GM19397 (cell line): ENCODE data around the gene CADM1.

Source experiments
- ATAC-seq: cut with Tn5 transposase; IDR thresholded peaks from one replicate; pipeline ENCODE4 v1.9.1; 2021; ENCODE audit warnings: mild to moderate bottlenecking, moderate library complexity; ENCODE audit not compliant: unreplicated experiment

Gene CADM1

DNA sequence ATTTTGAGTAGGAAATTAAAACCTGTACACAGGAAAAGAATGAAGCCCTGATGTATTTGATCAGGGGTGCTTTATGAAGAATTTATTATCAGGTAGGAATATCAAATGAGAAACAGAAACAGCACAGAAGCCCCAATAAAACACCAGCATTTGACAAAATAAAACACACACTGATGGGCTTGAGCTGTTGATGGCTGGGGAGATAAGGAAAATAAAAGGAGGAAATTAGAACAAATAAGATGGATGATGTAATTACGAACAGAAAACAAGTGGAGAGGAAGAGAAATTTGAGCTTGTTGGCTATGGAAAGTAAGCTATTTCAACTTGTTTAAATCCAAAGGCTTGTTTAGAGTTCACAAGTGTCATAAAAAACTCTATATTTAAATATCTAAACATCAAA is 213.7 kb downstream of the CADM1 start:
- no peak for ATAC-seq

DNA sequence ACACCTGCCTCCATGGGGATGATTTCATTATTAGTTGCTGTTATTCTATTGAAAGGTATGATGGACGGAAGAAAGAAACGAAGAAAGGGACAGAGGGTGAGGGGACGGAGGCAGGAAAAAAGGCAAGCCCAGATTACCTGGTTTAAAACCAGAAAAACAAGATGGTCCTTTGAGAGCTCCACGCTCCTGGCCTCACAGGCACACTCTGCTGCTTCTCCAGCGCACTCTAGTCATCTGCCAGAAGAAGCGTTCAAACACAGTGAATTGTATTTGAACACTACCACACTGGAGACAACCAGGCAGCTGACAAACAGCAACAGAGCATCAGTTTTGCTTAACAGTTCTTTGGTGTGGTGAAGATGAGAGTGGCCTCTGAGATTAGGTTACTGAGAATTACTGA is 216.9 kb downstream of the CADM1 start:
- ATAC-seq, result no peak

DNA sequence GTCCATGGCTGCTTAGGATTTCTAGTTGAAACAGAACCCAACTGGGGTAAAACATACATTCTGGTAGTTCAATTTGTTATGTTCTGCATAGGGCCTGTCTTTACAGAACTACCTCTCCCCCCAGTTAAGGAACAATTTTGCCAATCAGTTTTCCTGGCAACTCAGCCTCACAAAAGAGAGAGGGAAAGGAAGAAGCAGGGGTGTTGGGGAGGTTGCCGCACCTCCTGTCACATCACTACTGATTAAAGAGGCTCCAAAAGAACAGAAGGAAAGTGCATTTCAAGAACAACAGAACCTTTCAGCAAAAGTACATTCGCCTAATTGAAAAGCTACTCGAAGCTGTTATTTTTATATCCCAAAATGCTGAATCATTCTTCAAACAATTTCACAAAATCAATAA is 217.6 kb downstream of the CADM1 start:
- ATAC-seq, result no peak

DNA sequence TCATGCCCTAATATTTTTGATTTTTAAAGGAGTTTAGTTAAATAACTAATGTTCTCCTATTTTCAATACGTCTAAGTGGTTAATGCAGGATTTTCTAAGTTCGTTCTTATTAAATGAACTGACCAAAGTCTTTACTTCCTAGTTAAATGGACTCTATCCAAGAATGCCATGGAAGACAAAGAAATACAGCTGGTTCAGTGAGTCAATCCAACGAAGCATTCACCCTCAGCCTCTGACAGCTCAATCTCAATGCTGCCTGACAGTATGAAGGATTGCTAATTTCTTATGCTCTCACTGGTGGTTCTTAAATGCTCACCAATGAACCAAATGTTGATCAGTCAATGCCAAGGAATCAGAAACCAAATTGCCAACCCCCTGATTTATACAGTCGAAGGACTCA is 219.4 kb downstream of the CADM1 start:
- ATAC-seq, result no peak

DNA sequence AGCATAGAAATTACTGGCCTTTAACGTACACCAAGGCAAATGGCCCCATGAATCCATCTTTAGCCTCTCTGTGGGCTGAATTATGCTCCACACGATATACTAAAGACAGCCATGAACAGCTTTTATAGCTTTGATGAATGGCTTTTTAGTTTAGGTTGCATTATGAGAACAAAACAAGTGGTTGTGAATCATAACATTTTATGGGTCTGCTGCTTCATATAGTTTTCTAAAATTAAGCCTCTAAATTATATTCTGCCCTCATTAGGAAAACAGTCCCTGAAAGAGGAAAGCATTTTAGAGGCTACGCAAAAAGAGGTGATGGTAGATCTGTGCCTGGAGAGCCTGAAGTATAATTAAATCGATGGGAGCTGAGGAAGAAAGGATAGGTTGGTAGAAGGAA is 221.3 kb downstream of the CADM1 start:
- ATAC-seq, result no peak

DNA sequence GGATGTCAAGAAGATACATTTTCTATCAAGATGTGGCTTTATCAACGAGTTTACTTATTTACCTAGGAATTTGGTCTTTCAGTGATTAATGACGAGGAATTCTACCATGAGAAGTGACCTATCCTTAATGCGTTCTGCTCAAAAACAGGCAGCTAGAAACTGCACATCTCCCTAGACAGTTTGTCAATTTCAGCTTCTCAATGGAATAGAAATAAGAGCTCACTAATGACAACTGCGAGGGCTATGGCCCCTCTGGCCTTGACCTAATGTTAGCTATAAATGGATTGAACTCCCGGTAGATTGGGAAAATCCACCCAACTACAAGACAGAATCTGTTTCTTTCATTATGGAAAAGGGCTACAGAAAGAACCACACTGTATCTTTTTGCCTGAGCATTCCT is 223.4 kb downstream of the CADM1 start:
- ATAC-seq, result no peak

DNA sequence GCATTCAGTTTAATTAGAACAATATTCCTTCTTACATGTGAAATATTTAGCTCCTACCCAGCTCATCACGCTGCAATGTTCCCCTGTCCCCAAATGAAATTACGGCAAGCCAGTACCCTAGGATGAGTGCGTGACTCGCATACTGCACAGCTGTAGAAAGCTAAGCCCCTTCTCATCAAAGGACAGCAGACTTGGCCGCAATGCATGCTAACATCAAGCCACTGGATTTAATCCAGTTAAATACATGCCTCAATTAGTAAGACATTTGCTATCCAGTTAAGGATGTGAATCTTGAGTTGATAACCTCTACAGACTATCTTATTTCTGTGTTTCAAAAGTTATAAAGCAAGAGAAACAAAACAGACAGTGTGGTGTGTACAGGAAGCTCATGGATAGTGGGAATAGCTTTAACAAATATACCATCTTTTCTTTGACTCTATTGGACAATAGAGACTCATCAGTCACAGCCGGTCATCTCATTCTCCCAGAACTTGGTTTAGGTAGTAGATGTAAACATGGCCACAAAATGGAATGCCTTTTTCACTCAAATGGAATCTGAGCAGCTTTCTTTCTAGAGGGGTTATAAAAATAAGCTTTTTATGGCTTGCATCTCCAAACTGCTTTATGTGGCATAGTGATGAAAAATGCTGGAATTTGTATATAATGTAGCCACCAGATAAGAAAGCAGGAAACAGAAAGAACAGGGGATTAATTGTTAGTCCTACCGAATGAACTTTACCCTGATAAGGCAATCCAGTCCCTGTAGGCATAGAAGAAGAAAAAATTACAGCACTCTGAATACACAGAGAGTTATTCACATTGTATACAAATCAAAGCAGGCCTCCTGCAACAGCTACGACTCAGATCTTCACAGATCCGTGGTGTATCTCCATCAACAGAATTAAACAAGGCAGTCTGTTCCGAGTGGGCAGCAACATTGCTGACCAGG is 224.1 kb downstream of the CADM1 start:
- no peak for ATAC-seq

DNA sequence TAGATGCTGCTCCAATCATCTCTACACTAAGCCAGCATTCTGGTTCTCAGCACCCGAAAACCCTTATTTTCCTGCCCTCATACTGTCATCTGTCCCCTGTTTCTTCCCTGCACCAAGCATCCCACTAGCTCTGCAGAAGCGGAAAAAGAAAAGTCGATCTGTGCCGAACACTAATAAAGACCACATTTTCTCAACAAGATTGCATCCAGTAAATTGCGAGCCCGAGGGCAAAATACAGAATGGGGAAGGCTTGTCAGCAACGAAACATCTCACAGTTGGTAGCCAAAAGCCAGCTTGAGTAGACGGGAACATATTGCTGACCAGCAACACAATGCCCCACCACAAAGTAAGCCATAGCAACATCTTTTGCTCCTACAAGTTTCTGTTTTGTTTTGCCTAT is 227.4 kb downstream of the CADM1 start:
- no peak for ATAC-seq

DNA sequence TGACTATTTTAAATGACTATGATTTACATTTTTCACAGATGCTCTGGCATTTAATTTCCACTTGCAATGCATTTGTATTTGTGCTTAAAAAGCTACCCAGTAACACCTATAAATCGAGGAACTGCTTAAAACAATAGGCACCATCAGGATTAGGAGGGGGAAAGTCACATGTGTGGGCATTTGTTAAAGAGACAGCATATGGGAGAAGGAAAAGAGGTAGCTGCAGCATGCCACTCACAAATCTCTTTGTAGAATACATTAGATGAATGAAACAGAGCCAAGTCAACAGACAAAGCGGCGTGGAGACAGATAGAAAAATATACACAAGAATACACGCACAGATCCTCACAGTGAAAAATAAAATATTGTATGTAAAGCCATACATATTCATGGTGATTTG is 228.0 kb downstream of the CADM1 start:
- no peak for ATAC-seq

DNA sequence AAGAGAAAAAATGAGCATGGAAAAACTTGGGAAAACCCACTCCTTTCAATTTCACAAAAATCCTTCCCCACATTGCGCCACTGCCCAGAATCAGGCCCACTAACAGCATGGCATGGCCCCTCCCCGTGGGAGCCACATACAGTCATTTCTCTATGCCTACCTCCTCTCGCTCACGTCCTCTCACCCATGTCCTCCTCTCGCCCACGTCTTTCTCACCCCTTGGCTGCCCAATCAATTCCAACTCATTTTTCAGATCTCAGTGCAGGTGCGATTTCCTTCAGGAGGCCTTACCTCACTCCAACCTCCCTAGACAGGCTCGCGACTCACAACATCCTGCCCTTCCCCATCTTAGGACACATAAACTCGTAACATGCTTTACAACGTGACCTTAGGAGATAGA is 229.2 kb downstream of the CADM1 start:
- no peak for ATAC-seq

DNA sequence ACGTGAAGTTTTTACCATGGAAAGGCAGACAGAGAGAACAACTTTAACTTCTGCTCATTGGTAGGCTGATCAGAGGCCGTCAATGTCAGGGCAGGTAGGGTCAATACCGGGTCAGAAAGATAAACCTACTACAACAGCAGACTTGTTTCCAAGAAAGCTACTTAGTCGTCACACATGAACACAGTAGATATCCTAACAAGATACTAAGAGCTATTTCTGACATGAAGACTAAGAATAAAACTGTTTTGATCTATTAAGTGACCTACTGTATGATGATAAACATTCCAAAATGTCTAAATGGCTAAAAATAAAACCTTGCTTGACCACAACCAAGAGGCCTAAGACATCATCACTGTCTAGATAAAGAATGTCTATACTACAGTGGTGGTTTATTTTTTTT is 231.3 kb downstream of the CADM1 start:
- ATAC-seq, result no peak

DNA sequence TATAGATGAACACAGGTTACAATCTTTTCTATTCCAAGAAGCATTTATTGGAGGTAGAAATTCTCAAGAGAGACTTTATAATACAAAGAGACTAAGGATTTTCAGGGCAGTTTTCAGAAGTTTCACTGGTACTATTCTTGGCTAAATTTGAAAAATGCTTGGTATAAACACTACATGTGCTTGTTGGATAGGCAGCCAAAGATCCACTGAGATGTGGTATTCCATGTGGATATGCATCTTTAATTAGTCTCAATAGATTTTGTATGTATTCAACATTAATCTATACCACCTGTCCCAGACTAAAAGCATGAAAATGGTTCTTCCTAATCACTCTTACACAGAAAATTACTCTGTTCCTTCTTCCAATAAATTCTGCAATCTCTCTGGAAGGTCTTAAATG is 232.6 kb downstream of the CADM1 start:
- no peak for ATAC-seq

DNA sequence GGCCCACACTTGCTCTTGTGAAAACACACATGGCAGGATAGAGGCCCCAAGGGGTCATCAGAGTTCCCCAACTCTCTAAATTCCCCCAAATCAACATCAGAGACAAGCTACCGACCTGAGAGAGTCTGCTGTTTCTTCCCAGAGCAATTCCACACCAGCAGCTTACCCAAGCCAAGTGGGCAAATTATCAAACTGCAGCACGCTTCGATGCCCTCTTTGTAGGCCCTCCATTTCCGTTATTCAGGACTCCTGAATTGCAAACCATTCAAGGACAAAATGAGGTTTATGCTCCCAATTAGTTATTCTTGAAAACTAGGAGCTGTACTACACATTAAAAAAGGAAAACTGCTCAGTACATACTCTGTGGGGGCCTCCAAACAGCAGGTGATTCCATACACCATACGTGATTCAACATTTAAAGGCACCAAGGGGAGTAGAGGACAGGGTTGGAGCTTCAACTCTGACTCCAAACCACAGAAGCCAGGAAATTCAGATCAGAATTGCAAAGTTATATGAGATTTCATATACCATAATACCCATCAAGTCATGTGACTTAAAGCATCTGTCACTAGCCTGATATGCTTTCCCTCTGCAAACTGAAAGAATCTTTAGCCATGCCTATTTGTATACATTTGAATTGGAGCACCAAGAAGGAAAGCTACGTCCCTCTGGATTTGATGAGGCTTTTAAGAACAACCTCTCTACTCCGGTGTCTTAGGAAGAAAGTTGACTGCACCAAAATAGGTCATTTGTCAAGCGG is 234.8 kb downstream of the CADM1 start:
- ATAC-seq, result no peak

DNA sequence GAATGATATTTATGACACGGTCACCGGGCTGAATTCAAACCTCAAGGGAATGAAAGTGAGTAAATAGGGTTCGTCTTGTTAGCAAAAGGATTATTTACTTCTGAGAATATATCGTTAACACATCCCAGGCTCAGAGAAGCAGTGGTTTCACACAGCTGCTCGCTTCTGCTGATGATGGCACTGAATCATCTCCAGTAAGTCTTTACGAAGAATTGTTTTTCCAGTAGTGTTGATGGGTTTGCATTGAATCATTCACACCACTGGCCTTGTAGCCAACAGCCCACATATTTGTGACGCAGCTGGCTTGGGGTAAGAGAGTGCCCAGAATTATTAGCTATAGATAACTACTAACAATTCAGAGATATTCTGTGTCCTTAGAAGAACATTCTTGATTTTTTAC is 236.3 kb downstream of the CADM1 start:
- ATAC-seq, result no peak

DNA sequence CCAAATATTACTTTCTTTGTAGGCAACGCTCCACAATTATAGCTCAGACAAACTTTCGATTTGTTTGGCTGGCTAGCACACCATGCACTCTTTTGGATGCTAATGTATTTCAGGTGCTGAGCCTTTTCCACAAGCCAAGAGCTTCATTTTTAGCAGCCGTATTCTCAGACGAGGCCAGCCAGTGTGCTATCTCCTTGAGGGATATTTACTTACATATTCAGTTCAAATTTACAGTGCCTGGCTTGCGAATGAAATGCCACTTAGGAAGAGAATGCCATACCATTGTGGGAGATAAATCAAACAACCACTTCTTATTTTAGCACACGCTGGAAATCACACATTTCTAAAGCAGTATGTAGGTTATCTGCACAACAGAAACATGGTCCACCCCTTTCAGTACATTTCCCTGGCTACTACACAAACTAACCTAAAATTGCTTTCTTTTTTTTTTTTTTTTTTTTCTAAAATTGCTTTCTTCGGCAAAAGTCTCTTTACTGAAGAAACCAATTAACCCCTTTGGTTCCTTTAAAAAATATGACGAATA is 236.9 kb downstream of the CADM1 start:
- ATAC-seq, result no peak

DNA sequence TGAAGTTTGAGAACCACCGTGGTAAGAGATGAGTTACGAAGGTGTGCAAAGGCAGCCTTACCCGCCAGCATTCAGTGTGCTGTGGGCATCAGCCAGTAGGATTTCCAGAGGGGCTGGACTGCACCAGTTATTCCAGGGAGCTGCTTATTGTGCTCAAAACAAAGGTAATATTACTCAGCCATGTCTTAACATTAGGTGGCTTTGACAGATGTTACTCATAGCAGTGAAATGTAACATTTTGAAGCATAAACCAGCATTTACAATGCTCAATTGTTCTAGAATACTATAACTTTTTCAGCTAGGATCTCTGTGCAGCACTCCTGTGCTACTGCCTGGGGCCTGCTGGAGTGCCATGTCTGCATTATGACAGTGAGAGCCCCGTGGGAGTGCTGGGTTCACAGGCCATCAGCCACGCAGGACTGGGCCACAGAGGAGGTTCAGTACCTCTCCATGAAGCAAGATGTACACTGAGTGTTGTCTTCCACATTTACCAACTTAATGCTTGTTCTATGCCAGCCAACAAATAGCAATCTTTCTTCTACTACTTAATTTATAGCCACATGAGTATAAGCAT is 238.1 kb downstream of the CADM1 start:
- no peak for ATAC-seq

DNA sequence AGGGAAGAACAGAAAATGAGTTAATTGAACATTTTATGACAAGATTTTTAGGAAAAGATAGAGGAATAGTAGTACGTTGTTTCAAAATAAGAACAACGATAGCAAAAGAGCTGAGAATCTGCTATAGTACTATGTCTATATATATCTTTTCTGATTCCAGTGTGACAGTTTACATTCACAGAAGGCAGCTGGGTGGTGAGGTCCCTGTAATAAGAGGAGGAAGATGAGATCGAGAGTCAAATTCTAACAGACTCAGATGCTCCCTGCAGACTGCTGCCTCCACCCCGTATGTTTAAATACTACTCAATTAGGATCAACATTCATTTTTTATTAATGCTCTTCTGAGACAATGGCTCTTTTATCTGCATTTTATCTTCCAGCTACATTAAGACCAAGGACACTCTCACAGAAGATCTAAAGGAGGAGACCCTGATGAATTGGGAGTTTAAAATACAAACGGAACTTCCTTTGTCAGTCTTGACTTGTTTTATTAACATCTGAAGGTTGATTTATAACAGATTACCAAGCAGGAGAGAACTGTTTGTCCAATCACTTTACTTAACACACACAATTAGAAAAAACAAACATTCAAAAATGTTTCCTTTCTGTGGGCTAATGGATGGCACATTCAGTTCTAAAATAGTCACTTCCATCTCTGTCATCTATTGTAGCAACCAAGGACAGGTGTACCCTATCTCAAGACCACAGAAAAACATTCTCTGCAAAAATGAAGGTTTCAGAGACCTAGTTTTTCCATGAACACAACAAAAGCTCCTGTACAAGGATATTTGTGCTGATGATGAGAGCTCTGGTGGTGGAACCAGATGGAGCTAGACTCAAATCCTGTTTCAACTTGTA is 240.2 kb downstream of the CADM1 start:
- ATAC-seq, result no peak

DNA sequence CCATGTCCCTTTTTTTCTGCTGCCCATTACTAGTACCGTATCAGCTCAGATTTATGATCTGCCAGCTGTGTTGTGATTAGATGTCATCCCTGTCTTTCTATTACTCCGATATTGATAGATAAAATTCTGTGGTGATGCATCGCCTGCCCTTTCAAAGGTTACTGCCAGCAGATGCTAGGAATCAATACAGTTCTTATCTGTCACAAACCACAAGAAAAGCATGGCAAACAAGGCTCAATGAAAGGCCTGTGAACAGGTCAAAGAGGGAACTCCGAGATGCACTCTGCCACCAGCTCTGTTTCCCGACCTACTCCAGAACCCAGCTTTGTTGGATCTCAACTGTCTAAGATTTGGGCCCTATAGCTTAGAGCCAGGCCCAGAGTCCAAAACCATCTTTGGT is 246.0 kb downstream of the CADM1 start:
- ATAC-seq, result no peak

DNA sequence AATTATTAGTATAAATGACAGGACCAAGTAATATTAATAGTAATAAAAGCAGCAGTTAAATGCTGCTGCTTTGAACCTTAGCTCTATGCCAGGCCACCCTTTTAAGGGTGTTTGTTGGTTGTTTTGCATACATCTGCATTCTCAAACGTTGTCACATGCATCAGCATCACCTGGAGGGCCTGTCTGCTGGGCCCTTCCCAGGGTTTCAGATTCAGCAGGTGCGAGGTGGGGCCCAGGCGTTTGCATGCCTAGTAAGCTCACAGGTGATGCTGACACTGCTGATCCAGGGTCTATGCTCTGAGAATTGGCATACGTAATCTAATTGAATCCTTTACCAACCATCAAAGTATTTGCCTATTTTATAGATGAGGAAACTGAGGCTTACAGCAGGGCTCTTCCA is 246.5 kb downstream of the CADM1 start:
- no peak for ATAC-seq

DNA sequence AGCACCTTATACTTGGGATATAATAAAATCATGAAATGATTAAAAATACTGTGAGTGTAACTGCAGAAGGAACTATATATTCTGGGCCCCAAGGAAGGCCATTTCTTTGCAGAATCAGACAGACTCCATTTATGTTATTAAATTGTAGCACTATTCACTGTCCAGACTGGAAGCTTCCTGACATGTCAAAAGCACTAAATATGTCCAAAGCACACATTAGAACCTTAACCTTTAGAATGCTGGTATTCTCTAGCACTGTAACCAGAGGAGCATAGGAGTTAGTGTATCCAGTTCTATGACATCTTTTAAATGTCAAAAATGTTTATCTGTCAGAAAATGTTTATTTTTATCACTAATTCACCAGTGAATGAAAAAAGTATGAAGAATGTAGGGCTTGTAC is 246.9 kb downstream of the CADM1 start:
- no peak for ATAC-seq
